ENCODE results near the gene NRXN3. TPM values are rescaled to one million over a fixed set of nuclear protein-coding genes. Genes with fewer than 3 reads are reported as not detected.

Gene NRXN3
- total and polyA plus RNA-seq, 7 donors, result 0.06 to 0.74 (median 0.15) TPM

DNA sequence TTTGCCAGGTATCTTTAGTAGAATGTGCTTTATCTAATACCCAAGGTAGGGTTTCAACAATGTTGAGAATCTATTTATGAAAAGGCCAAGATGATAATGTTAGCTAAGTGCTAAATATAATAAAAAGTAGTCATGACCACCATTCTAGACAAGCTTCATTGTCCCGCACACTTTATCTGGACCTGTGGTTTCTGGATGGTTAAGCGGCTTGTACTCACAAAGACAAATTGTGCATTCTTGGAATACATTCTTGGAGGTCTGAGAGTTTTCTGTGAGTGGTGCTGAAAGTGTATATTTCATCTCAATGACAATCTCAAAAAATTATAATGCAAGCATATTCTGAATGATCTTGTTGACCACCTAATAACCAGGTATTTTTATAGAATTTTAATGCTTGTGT is 1394.2 kb downstream of the NRXN3 start:
- WGBS, 3 donors, result 79 to 89% (median 86%) methylated on average over 2 of the region's 2 CpGs
- no peak for ATAC-seq

DNA sequence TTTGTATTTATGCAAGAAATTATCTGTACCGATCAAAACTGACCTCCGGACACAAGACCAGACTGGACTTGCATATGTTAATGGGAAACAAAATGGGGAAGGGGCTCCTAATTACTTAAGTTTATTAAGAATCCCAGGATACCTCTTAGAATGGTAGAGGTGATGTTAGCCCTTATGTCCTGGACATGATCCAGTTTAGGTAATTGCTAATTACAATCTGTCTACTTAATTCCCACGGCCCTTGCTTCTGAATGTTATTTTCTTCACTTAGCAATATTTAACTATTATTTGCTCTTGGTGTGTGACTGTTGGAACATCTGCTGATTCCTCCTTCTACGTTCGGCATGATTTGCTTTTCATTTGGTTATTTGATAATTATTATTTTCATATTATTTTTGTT is 1397.1 kb downstream of the NRXN3 start:
- Histone ChIP-seq H3K4me3 (no peak overlapping the region), H3K27me3 (ENCODE audit: insufficient read depth in 3 of 3, low read length in 2 of 3) (no peaks in the 10 kb centered on the region), H3K36me3 (ENCODE audit: insufficient read depth in 1 of 2, low read depth in 1 of 2) (no peaks in the 10 kb centered on the region), H3K27ac (no peak overlapping the region), H3K9me3 (no peaks in the 10 kb centered on the region), H3K4me1 (peaks cover 3% of the 10 kb centered on the region)
- 89 to 94% (median 92%) methylated on average over 5 of the region's 5 CpGs for WGBS, 3 donors
- no peak for DNase-seq
- intact Hi-C loops (cut with DNase I), result no loop called here
- TF ChIP-seq, protein P1, sequence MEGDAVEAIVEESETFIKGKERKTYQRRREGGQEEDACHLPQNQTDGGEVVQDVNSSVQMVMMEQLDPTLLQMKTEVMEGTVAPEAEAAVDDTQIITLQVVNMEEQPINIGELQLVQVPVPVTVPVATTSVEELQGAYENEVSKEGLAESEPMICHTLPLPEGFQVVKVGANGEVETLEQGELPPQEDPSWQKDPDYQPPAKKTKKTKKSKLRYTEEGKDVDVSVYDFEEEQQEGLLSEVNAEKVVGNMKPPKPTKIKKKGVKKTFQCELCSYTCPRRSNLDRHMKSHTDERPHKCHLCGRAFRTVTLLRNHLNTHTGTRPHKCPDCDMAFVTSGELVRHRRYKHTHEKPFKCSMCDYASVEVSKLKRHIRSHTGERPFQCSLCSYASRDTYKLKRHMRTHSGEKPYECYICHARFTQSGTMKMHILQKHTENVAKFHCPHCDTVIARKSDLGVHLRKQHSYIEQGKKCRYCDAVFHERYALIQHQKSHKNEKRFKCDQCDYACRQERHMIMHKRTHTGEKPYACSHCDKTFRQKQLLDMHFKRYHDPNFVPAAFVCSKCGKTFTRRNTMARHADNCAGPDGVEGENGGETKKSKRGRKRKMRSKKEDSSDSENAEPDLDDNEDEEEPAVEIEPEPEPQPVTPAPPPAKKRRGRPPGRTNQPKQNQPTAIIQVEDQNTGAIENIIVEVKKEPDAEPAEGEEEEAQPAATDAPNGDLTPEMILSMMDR (IDR thresholded peaks at IDR 0.05), result no peak
- ATAC-seq, result no peak

More for the DNA sequence above, 1394.2 kb downstream of the NRXN3 start:
- Histone ChIP-seq H3K9me3 (no peaks in the 10 kb centered on the region), H3K4me1 (no peaks in the 10 kb centered on the region), H3K36me3 (ENCODE audit: insufficient read depth in 1 of 2, low read depth in 1 of 2) (no peaks in the 10 kb centered on the region), H3K4me3 (no peak overlapping the region), H3K27me3 (ENCODE audit: insufficient read depth in 3 of 3, low read length in 2 of 3) (no peaks in the 10 kb centered on the region), H3K27ac (no peak overlapping the region)
- DNase-seq, result no peak
- TF ChIP-seq, protein P1 (IDR thresholded peaks at IDR 0.05), result no peak
- intact Hi-C loops (cut with DNase I), result no loop called here

DNA sequence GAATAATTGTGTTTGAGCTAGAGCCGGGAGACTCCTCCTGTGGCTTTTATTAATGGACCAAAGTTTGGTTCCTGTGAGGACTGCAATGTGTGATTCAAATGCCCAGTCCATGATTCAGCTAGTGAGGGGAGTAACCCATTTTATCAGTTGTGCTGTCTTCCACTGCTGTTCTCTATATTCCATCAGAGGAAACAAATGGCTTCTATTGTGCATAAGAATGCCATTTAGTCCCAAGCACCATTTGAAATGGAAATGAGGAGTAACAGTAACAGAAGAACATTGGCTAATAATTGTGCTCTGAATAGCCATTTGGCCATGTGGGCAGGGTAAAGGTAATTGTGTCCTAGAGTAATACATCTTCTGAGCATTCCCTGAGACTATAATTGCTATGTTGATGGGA is 1398.4 kb downstream of the NRXN3 start:
- no peaks in the 10 kb centered on the region for H3K27me3 ChIP-seq (ENCODE audit: insufficient read depth in 3 of 3, low read length in 2 of 3)
- H3K9me3 ChIP-seq, result no peaks in the 10 kb centered on the region
- no peak overlapping the region for H3K4me3 ChIP-seq
- no peak for DNase-seq
- TF ChIP-seq, protein P1 (IDR thresholded peaks at IDR 0.05), result no peak
- no peak for ATAC-seq
- 88 to 93% (median 93%) methylated on average over 1 of the region's 1 CpG for WGBS, 3 donors
- intact Hi-C loops (cut with DNase I), result no loop called here
- H3K4me1 ChIP-seq, result peaks cover 3% of the 10 kb centered on the region
- no peaks in the 10 kb centered on the region for H3K36me3 ChIP-seq (ENCODE audit: insufficient read depth in 1 of 2, low read depth in 1 of 2)
- H3K27ac ChIP-seq, result no peak overlapping the region

DNA sequence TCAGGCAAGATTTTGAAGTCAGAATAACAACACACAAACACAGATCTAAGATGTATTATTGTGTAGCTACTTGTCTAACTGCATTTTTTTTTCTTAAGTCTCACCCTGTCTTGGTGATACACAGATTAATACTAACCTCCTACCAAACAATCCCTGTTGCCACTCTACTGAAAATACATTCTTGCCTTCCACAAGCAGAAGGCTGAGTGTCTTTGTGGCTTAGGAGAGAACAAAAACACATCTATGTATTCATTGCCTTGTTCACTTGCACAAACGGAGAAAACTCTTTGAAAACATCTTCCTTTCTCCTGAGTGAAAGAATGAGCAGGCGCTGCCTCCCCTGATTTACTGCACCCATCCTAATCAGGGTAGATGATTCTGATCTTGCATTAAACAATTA is 1398.9 kb downstream of the NRXN3 start:
- H3K27ac ChIP-seq, result no peak overlapping the region
- intact Hi-C loops (cut with DNase I), result no loop called here
- H3K4me1 ChIP-seq, result peaks cover 3% of the 10 kb centered on the region
- TF ChIP-seq, protein P1 (IDR thresholded peaks at IDR 0.05), result no peak
- WGBS, 3 donors, result 84 to 96% (median 86%) methylated on average over 2 of the region's 2 CpGs
- no peak for ATAC-seq
- no peak overlapping the region for H3K4me3 ChIP-seq
- no peaks in the 10 kb centered on the region for H3K36me3 ChIP-seq (ENCODE audit: insufficient read depth in 1 of 2, low read depth in 1 of 2)
- H3K27me3 ChIP-seq (ENCODE audit: insufficient read depth in 3 of 3, low read length in 2 of 3), result no peaks in the 10 kb centered on the region
- no peaks in the 10 kb centered on the region for H3K9me3 ChIP-seq
- no peak for DNase-seq

DNA sequence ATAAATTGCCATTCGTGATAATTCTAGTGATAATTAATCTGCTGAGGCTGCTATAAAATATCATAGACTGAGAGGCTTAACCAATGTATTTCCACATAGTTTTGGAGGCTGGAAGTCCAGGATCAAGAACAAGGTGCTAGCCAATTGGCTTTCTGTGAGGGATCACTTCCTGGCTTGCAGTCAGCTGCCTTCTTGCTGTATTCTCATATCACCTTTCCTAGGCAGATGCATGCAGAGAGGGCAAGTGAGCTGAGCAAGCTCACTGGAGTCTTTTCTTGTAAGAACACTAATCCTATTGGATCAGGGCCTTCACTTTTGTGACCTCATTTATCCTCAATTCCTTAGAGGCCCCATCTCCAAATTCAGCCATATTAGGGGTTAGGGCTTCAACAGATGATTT is 1400.5 kb downstream of the NRXN3 start:
- intact Hi-C loops (cut with DNase I), result no loop called here
- TF ChIP-seq, protein P1 (IDR thresholded peaks at IDR 0.05), result no peak
- DNase-seq, result no peak
- H3K27me3 ChIP-seq (ENCODE audit: insufficient read depth in 3 of 3, low read length in 2 of 3), result no peaks in the 10 kb centered on the region
- ATAC-seq, result peak in 2 of 4 donors; percentile 58 to 66
- H3K4me1 ChIP-seq, result peaks cover 4% of the 10 kb centered on the region
- H3K9me3 ChIP-seq, result no peaks in the 10 kb centered on the region
- WGBS, 3 donors, result 37 to 79% (median 49%) methylated on average over 1 of the region's 1 CpG
- H3K36me3 ChIP-seq (ENCODE audit: insufficient read depth in 1 of 2, low read depth in 1 of 2), result no peaks in the 10 kb centered on the region
- no peak overlapping the region for H3K27ac ChIP-seq
- H3K4me3 ChIP-seq, result no peak overlapping the region

All from psoas muscle (tissue), 8 donors.